Activated CD4-positive, alpha-beta T cell treated with anti-CD3 and anti-CD28 coated beads, Interleukin-2, amount 10 ng/mL, durations not matched to agents 7 days and 5 days (primary cell): Measurements from ENCODE around the gene ANKRD53. TPM values are rescaled to one million over a fixed set of nuclear protein-coding genes. Genes with fewer than 3 reads are reported as not detected.

Source experiments
- CTCF ChIA-PET: fragments of 350-600 bp; sonication (Branson Sonifier 250); formaldehyde crosslinking; loops from one replicate; lab custom pipeline; 2021; ENCODE audit warnings: antibody characterized with exemption; lab: Charles Lee
- POLR2A ChIA-PET: fragments of 350-600 bp; sonication (Branson Sonifier 250); formaldehyde crosslinking; loops from one replicate; lab custom pipeline; 2021; ENCODE audit warnings: antibody characterized with exemption; lab: Charles Lee
- DNase-seq: peaks from one replicate; pipeline ENCODE4 v3.0.0-alpha.2; 2020
- H3K27ac Mint-ChIP-seq: one replicate; pipeline ENCODE4 v1.8.0; 2021; ENCODE audit warnings: mild to moderate bottlenecking, moderate library complexity, mixed read lengths
- H3K27me3 Mint-ChIP-seq: one replicate; pipeline ENCODE4 v1.8.0; 2021; ENCODE audit warnings: mixed read lengths
- H3K36me3 Mint-ChIP-seq: one replicate; pipeline ENCODE4 v1.8.0; 2021; ENCODE audit warnings: low read depth, mixed read lengths
- H3K4me1 Mint-ChIP-seq: one replicate; pipeline ENCODE4 v1.8.0; 2021; ENCODE audit warnings: mixed read lengths
- H3K4me3 Mint-ChIP-seq: one replicate; pipeline ENCODE4 v1.8.0; 2021; ENCODE audit warnings: mild to moderate bottlenecking, moderate library complexity, mixed read lengths
- H3K9me3 Mint-ChIP-seq: one replicate; pipeline ENCODE4 v1.8.0; 2021; ENCODE audit warnings: mixed read lengths
- total RNA-seq, 2 experiments: library from RNA; stranded (reverse); gene quantifications; one replicate each; pipeline ENCODE4 v1.2.3, GENCODE V29; 2021

The ANKRD53 gene
- total RNA-seq, 2 experiments from 2014 or later, result 0.50 TPM; not detected in 1

DNA sequence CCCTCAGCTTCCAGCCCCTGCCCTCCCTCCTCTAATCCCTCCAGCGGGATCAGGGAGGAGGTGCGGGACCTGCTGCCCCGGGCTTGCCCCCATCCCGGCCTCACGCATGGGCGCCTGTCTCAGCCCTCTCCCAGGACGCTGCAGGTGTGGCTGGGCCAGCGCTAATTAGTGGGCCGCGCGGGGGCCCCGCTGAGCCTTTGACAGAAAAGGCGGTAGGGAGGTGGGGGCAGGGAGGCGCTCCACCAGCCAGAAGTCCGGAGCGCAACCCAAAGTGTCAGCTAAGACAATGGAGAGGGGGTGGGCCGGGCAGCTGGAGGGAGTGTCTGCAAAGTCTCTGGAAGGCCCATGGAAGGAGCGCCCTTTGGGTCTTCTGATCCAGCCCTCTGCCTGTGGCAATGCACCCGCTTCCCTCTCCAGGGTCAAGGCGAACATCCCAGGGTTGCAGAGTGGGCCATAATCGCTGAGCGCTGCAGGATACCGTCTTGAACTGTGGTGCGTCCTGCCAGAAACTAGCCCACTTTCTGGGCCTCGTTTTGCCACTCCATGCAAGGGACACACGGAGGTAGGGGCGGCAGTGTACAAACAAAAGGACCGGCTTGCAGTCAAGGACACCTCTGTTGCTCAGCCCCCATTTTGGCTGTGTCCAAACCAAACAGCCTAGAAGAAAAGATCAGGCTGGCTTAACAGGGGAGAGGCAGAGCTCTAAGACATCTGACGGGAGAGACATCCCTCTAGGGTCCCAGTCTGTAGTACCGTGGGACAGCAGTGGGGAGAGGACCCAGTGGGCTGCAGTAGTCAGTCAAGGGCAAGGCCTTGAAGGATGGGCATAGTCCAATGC, 39.2 kb upstream of the ANKRD53 start:
- Mint-ChIP-seq H3K27ac (no peak overlapping the region), H3K36me3 (no peaks in the 10 kb centered on the region), H3K9me3 (no peaks in the 10 kb centered on the region), H3K4me1 (no peaks in the 10 kb centered on the region), H3K4me3 (no peak overlapping the region), H3K27me3 (peaks cover 13% of the 10 kb centered on the region)
- CTCF ChIA-PET, result interaction anchor here (1.1 to 2.6 kb wide), 3 partner anchors 9 to 68 kb away, joined by 3 to 6 read pairs (median 4); no protein-coding TSS in a partner anchor
- DNase-seq, result no peak
- POLR2A ChIA-PET, result no interaction called here

DNA sequence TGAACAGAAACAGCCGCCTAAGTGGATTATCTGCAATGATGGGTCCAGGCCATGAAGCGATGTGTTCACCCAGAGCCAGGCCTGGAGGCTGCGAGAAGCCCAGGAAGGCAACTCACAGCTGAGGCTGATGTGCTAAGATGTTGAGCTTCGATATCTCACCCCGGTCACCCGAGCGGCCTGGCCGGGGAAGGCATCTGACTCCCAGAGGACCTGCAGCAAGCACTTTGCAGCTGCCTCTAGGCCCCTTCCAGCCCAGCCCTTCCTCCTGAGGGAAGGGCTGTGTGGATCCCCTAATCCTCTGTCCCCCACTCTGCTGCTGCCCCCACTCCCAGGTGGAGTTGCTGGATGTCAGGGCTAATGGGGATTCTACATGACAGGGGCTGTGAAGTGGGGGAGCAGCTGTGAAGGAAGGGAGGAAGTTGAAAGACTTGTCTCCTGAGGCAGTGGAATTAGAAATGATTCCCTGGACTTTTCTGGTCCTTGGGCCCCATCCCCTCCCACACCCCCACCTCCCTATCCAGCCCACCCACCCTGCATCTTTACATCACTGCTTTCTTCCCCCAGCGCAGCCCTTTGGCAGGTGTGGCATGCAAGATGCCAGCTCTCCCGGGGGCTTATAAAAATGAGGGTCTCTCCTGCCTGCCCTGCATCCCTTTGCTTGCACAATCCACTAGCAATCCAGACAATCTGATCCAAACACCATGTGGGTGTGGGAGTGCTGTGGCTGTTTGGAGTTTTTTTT, 38.4 kb upstream of the ANKRD53 start:
- Mint-ChIP-seq H3K27ac (no peak overlapping the region), H3K9me3 (no peaks in the 10 kb centered on the region), H3K36me3 (no peaks in the 10 kb centered on the region), H3K4me1 (no peaks in the 10 kb centered on the region), H3K27me3 (peaks cover 13% of the 10 kb centered on the region), H3K4me3 (no peak overlapping the region)
- DNase-seq, result no peak
- ChIA-PET CTCF (interaction anchor here (1.3 to 2.6 kb wide), 2 partner anchors 18 to 69 kb away, joined by 3 to 6 read pairs; no protein-coding TSS in a partner anchor), POLR2A (no interaction called here)

DNA sequence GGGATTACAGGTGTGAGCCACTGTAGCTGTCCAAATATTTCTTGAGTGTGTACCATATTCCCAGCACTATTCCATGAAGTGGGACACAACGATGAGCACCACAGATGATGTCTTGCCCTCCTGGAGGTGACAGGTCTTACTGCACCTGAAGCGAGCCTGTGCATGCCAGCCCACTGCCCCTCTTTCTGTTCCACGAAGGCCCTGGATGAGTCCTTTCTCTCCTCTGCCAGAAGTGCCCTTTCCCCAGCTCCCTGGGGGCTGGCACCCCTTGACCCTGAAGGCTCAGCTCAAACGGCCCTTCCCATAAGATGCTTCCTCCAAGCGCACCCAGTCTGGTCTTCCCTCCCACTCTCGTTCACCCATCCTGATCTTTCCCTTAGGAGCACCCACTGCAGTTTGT, 37.2 kb upstream of the ANKRD53 start:
- DNase-seq, result no peak
- no peaks in the 10 kb centered on the region for H3K9me3 Mint-ChIP-seq
- no peak overlapping the region for H3K4me3 Mint-ChIP-seq
- peaks cover 13% of the 10 kb centered on the region for H3K27me3 Mint-ChIP-seq
- H3K4me1 Mint-ChIP-seq, result no peaks in the 10 kb centered on the region
- H3K36me3 Mint-ChIP-seq, result no peaks in the 10 kb centered on the region
- ChIA-PET CTCF (interaction anchor here (2.6 kb wide), 1 partner anchor 70 kb away, joined by 6 read pairs; no protein-coding TSS in a partner anchor), POLR2A (no interaction called here)
- no peak overlapping the region for H3K27ac Mint-ChIP-seq

DNA sequence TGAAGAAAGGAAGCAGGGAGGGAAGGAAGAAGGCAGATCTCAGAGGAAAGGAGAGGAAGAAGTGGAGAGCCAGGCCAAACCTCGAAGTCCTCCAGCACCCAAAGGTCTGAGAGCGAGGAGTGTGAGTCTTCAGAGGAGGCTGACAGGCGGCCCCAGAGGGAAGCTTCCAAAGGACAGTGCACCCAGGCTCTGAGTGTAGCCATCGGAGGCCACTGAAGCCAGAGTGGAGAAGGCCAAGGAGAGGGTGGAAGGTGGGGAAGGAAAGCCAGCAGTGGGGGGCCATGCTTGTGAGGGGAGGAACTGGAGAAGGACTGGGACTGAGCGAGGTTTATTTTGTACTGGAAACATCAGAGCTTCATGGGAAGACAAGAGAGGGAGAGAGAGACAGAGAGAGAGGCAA, 36.7 kb upstream of the ANKRD53 start:
- CTCF ChIA-PET, result no interaction called here
- Mint-ChIP-seq H3K4me1 (no peaks in the 10 kb centered on the region), H3K36me3 (no peaks in the 10 kb centered on the region), H3K4me3 (no peak overlapping the region), H3K9me3 (no peaks in the 10 kb centered on the region), H3K27me3 (peaks cover 16% of the 10 kb centered on the region), H3K27ac (no peak overlapping the region)
- POLR2A ChIA-PET, result no interaction called here
- DNase-seq, result no peak

DNA sequence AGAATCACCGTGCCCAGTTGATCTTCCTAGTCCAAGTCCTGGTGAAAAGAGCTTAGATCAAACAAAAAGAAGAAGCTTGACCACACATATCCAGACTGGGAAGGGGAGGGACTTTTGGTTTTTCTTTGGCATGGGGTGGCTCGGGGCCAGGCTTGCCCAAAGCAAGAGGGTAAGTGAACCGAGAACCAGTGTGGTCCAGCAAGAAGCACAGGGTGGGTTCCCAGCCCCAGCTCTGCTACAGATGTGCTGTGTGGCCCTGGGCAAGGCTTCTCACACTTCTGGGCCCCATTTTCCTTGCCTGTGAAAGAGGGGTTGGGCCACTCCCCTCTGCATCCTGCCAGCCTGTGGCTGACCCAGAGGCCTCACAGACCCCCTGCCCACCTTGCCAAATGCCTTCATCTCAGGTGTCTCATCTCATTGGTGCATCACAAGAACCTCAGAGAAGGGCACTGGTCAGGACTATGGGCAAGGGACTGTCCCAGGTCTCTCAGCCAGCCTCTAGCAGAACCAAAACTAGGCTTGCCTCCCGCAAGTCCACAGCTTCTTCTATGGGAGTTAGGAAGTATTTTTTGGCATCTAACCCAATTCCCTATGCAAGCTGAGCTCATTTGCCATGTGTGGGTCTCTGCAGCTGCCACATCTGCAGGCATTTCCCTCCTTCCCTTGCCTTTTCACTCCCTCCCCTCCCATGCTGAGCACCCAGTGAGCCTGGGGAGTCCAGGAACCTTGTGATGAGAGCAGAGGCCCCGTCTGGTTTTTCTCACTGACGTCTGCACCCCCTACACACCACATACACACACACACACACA, 35.8 kb upstream of the ANKRD53 start:
- Mint-ChIP-seq H3K9me3 (no peaks in the 10 kb centered on the region), H3K27ac (no peak overlapping the region), H3K4me3 (no peak overlapping the region), H3K27me3 (peaks cover 20% of the 10 kb centered on the region), H3K4me1 (peaks cover 1% of the 10 kb centered on the region), H3K36me3 (no peaks in the 10 kb centered on the region)
- ChIA-PET POLR2A (no interaction called here), CTCF (no interaction called here)
- DNase-seq, result no peak

DNA sequence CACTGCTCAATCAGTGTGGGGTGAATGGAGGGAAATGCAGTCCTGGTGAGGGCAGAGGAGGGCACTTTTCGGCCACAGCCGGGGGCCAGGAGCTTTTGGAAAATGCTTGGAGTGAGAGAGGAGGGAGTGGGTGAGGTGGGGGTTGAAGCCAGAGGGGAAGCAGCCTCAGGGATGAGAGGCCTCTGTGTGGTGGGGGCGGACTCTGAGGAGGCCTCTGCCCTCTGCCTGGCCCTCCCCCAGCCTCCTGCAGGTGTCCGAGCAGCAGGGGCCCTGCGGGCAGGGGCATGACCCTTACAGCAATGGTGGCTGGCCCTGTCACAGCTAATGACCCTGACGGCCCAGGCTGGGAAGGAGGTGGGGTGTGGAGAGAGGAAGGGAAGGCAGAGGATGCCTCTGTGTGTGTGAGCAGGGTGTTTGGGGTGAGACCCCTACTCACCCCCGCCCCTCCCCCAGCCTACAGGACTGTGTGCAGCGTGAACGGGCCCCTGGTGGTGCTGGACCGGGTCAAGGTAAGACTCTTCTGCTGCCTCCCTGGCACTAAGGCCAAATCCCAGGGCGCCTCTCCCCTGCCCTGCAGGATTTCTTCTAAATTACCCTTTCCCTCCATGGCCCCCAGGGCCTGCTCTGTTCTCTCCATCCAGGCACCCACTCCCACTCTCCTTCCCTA, 35.1 kb upstream of the ANKRD53 start:
- POLR2A ChIA-PET, result no interaction called here
- H3K4me1 Mint-ChIP-seq, result peaks cover 9% of the 10 kb centered on the region
- peaks cover 24% of the 10 kb centered on the region for H3K27me3 Mint-ChIP-seq
- no peaks in the 10 kb centered on the region for H3K9me3 Mint-ChIP-seq
- no peak for DNase-seq
- H3K27ac Mint-ChIP-seq, result no peak overlapping the region
- no peak overlapping the region for H3K4me3 Mint-ChIP-seq
- no peaks in the 10 kb centered on the region for H3K36me3 Mint-ChIP-seq
- CTCF ChIA-PET, result no interaction called here

DNA sequence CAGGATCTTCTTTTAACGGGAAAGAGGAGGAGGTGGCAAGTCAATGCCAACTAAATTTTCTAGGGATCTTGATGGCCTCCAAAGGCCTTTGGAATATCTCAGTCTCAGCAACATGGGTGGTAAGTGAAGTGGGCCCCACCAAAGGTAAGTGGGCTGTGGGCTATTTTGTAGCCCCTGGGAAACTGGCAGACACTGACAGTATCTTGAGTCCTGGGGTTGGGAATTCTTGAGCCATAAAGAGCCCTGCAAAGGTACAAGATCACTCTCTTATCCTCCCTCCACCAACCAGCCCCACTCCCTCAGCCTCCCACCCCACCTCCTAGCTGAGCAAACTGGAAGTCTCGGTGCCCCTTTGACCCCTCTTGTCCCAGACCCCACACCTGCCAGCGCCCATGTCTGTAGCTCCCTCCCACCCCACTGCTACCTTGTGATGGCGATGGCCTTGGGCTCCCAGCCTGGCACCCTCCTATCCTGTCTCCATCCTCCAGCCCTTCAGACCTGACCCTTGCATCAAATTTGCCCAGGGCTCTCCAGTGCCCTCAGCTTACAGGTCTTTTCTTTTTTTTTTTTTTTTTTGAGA, 34.2 kb upstream of the ANKRD53 start:
- Mint-ChIP-seq H3K9me3 (no peaks in the 10 kb centered on the region), H3K4me3 (no peak overlapping the region), H3K27ac (no peak overlapping the region), H3K4me1 (peaks cover 11% of the 10 kb centered on the region), H3K27me3 (peaks cover 22% of the 10 kb centered on the region), H3K36me3 (no peaks in the 10 kb centered on the region)
- ChIA-PET POLR2A (no interaction called here), CTCF (no interaction called here)
- no peak for DNase-seq

DNA sequence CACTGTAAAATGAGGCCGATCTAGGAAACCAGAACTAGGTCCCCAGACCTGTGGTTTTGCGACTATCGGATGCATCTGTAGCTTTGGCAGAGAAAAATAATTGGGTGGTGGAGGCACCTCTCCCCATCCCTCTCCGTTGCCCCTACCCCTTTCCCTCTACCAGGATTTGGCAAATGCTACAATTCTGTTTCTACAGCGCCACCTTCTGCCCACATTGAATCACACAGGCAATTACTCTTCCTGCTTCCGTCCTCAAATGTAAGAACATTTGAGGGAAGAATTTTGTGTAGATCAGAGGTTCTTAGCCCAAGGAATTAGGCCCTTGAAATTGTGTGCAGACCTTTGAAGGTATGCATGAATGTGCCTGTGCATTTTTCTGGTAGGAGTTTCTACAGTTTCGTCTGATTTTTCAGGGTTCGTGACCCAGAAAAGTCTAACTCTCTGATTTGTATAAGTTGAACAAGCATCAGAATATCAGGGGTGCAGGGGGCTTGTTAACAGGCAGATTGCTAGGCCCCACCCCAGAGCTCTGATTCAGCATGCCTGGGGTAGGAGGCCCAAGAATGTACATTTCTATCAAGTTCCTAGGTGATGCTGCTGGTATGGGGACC, 31.5 kb upstream of the ANKRD53 start:
- ChIA-PET POLR2A (no interaction called here), CTCF (interaction anchor here (0.8 to 1.9 kb wide), 8 partner anchors 13 to 159 kb away, joined by 3 to 17 read pairs (median 4); no protein-coding TSS in a partner anchor)
- no peaks in the 10 kb centered on the region for H3K9me3 Mint-ChIP-seq
- no peaks in the 10 kb centered on the region for H3K36me3 Mint-ChIP-seq
- peak; percentile 65 for DNase-seq
- peaks cover 21% of the 10 kb centered on the region for H3K27me3 Mint-ChIP-seq
- no peak overlapping the region for H3K27ac Mint-ChIP-seq
- H3K4me3 Mint-ChIP-seq, result no peak overlapping the region
- H3K4me1 Mint-ChIP-seq, result peaks cover 11% of the 10 kb centered on the region

DNA sequence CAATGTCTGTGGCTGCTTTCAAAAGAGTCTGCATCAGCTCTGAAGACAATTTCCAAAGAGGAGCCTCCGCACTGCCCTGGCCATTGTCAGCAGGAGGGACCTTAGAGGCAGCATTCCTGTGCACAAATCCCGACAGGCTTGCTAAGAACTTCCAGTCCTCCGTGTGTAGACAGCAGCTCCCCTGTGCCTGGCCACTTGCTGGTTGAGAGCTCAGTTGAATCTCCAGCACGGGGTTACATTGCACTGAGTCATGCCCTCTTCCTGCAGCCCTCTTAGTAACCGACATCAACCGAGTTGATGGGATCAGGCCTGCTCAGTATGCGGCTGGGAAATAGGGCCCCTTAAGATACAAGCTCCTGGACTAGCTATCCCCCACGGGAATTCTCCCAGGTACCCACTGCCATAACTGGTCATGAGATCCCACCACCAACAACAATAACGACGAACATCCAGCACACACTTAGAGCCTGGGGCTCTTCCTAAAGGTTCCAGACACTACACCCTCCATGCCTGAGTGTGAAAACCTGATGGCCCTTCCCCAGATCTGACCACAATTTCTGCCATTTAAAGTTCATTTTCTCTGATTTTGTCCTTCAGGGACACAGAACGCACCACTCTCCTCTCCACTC, 30.8 kb upstream of the ANKRD53 start:
- CTCF ChIA-PET, result interaction anchor here (0.6 to 2.2 kb wide), 28 partner anchors 9 to 643 kb away, joined by 3 to 17 read pairs (median 4); partner anchors contain the start of gene FIGLA

DNA sequence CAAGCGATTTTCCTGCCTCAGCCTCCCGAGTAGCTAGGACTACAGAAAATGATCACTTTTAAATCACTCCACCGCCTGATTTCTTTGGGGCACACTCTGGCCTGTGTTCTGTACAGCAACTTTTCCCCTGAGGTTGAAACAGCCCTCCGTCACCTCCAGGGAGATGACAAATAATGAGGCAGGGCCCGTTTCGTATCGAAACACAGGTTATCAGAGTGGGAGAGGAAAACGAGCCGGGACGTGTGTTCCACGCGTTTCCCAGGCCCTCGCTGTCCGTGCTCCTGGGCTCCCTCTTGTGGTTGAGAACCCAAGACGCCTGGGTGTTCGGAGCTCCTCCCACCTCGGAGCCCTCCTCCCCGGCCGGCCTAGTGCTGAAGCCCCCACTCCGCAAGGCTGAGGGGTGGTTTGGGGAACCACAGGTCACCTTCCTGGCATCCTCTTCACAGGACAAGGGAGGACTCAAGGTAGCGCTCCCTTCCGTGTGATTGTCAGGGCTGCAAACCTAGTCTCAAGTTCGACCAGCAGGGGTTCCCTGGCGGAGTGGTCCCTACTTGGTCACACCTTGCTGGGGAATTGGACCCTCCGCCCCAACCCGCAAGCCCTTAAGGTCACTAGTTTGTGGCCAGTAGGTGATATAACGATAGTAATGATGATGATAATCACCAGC, 30.0 kb upstream of the ANKRD53 start:
- Mint-ChIP-seq H3K9me3 (no peaks in the 10 kb centered on the region), H3K4me1 (peaks cover 11% of the 10 kb centered on the region), H3K36me3 (no peaks in the 10 kb centered on the region), H3K4me3 (peak overlapping the region; percentile 53), H3K27ac (no peak overlapping the region), H3K27me3 (peaks cover 24% of the 10 kb centered on the region)
- peak; percentile 79 for DNase-seq
- POLR2A ChIA-PET, result no interaction called here
- CTCF ChIA-PET, result interaction anchor here (0.6 to 2.2 kb wide), 30 partner anchors 10 to 644 kb away, joined by 3 to 17 read pairs (median 4); partner anchors contain the start of gene FIGLA

More for the DNA sequence above, 30.8 kb upstream of the ANKRD53 start:
- POLR2A ChIA-PET, result no interaction called here
- Mint-ChIP-seq H3K36me3 (no peaks in the 10 kb centered on the region), H3K27me3 (peaks cover 21% of the 10 kb centered on the region), H3K4me3 (no peak overlapping the region), H3K9me3 (no peaks in the 10 kb centered on the region), H3K27ac (no peak overlapping the region), H3K4me1 (peaks cover 11% of the 10 kb centered on the region)
- DNase-seq, result peak; percentile 5
